ENCODE data around the gene SH2D5. TPM values are rescaled to one million over a fixed set of nuclear protein-coding genes. Genes with fewer than 3 reads are reported as not detected.

SH2D5 gene
- total RNA-seq, 1 experiment from 2014 or later = 7.1 TPM

DNA sequence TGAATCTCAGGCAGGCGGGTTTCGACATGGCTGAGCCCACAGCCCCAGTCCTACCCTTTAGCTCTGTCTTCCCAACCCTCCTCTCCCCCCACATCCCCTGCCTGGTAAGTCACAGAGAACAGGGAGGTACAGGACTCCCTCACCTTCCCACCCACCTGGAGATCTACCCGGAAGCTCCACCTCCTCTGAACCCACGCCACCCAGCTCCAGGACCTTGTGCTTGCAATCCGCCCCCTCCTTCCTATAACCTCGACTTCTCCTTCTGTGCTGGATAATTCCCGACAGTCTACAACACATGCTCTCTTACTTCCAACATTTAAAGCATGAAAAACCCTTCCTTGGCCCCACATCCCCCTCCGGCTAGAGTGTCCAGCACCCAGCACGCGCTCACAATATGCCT lies 37.0 kb downstream of the SH2D5 start:
- no peaks in the 10 kb centered on the region for H3K9me3 ChIP-seq (ENCODE audit: low read length)
- H3K9me2 ChIP-seq (replicated peaks; ENCODE audit: low read length) = no peaks in the 10 kb centered on the region
- no TSS peak for BruUV-seq (replicated peaks)
- H3K9ac ChIP-seq (ENCODE audit: low read length) = no peak overlapping the region
- no peaks in the 10 kb centered on the region for H3K36me3 ChIP-seq (ENCODE audit: low read depth, low read length)
- intact Hi-C loops (cut with micrococcal nuclease) = loop anchor here (5.0 to 10.0 kb wide), 3 partner anchors 92 to 289 kb away; partner anchors contain the start of gene HP1BP3
- POLR2A ChIA-PET (ENCODE audit: unreplicated experiment) = no interaction called here
- H3K4me3 ChIP-seq (ENCODE audit: low read length) = no peak overlapping the region
- ATAC-seq (no peak), DNase-seq (no peak)
- CTCF ChIA-PET = no interaction called here
- H4K20me1 ChIP-seq (ENCODE audit: low read length) = no peaks in the 10 kb centered on the region
- no peak overlapping the region for H3K4me2 ChIP-seq (ENCODE audit: low read length)
- H2AFZ ChIP-seq (ENCODE audit: low read length) = no peak overlapping the region
- no peaks in the 10 kb centered on the region for H3F3A ChIP-seq (ENCODE audit: low read length, unreplicated experiment)
- H3K4me1 ChIP-seq (ENCODE audit: insufficient read depth, low read length) = peaks cover 22% of the 10 kb centered on the region
- H3K27me3 ChIP-seq (ENCODE audit: low read length) = no peaks in the 10 kb centered on the region
- H3K79me2 ChIP-seq (ENCODE audit: low read length) = no peaks in the 10 kb centered on the region
- no peak overlapping the region for H3K27ac ChIP-seq (ENCODE audit: low read length)
- TF ChIP-seq CTCF (conservative IDR thresholded peaks at IDR 0.05; ENCODE audit: low read depth, low read length) = no peak
- TF ChIP-seq EZH2phosphoT487 (IDR thresholded peaks at IDR 0.05; ENCODE audit: borderline replicate concordance, low read length) = no peak
- TF ChIP-seq EZH2 (IDR thresholded peaks at IDR 0.05; ENCODE audit: low read length, unreplicated experiment) = no peak

- Histone ChIP-seq H2AFZ (ENCODE audit: low read length) (no peak overlapping the region), H3K4me1 (ENCODE audit: insufficient read depth, low read length) (peaks cover 18% of the 10 kb centered on the region), H3K27ac (ENCODE audit: low read length) (no peak overlapping the region), H3F3A (ENCODE audit: low read length, unreplicated experiment) (no peaks in the 10 kb centered on the region), H3K79me2 (ENCODE audit: low read length) (no peaks in the 10 kb centered on the region), H3K9ac (ENCODE audit: low read length) (no peak overlapping the region), H4K20me1 (ENCODE audit: low read length) (no peaks in the 10 kb centered on the region), H3K4me3 (ENCODE audit: low read length) (no peak overlapping the region), H3K9me3 (ENCODE audit: low read length) (no peaks in the 10 kb centered on the region), H3K9me2 (replicated peaks; ENCODE audit: low read length) (no peaks in the 10 kb centered on the region), H3K4me2 (ENCODE audit: low read length) (no peak overlapping the region), H3K27me3 (ENCODE audit: low read length) (no peaks in the 10 kb centered on the region), H3K36me3 (ENCODE audit: low read depth, low read length) (no peaks in the 10 kb centered on the region)
- POLR2A ChIA-PET (ENCODE audit: unreplicated experiment) = no interaction called here
- intact Hi-C loops (cut with micrococcal nuclease) = loop anchor here (10.0 kb wide), 1 partner anchor 291 kb away; no protein-coding TSS in a partner anchor
- BruUV-seq (replicated peaks) = no TSS peak
- ATAC-seq (no peak), DNase-seq (no peak)
- CTCF ChIA-PET = no interaction called here
- TF ChIP-seq EZH2phosphoT487 (IDR thresholded peaks at IDR 0.05; ENCODE audit: borderline replicate concordance, low read length) (no peak), EZH2 (IDR thresholded peaks at IDR 0.05; ENCODE audit: low read length, unreplicated experiment) (no peak), CTCF (conservative IDR thresholded peaks at IDR 0.05; ENCODE audit: low read depth, low read length) (no peak)
Observed at GRCh38 chr1:20693623-20694022, 38.9 kb downstream of the SH2D5 start.

DNA sequence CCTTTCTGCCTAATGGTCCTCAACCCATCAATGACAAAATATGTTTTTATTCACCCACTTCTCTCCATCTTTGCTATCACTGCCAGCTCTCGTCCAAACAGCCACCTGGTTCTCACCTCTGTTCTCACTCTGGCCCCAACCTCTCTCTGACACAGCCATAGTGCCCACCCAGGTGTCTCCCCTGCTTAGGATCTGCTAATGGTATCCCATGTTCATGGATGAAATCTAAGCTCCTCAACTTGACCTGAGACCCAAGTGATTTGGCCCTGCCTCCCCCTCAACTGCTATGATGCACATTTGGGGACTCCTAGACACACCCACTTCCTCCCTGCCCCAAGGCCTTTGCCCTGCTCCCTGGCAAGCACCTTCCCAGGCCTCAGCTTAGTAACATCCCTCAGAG lies 40.6 kb downstream of the SH2D5 start:
- no peak overlapping the region for H3K9ac ChIP-seq (ENCODE audit: low read length)
- intact Hi-C loops (cut with micrococcal nuclease) = loop anchor here (10.0 kb wide), 1 partner anchor 293 kb away; no protein-coding TSS in a partner anchor
- no peak for ATAC-seq
- POLR2A ChIA-PET (ENCODE audit: unreplicated experiment) = no interaction called here
- no peak overlapping the region for H3K27ac ChIP-seq (ENCODE audit: low read length)
- CTCF ChIA-PET = no interaction called here
- no peak overlapping the region for H3K4me2 ChIP-seq (ENCODE audit: low read length)
- peaks cover under 1% of the 10 kb centered on the region; the same call in 1 of the 2 replicates for H3K4me1 ChIP-seq (ENCODE audit: insufficient read depth, low read length)
- no peak overlapping the region for H2AFZ ChIP-seq (ENCODE audit: low read length)
- no peak overlapping the region for H3K4me3 ChIP-seq (ENCODE audit: low read length)
- no peaks in the 10 kb centered on the region for H3K27me3 ChIP-seq (ENCODE audit: low read length)
- H3K9me3 ChIP-seq (ENCODE audit: low read length) = no peaks in the 10 kb centered on the region
- BruUV-seq (replicated peaks) = no TSS peak
- no peak for TF ChIP-seq EZH2phosphoT487 (IDR thresholded peaks at IDR 0.05; ENCODE audit: borderline replicate concordance, low read length)
- no peak for TF ChIP-seq EZH2 (IDR thresholded peaks at IDR 0.05; ENCODE audit: low read length, unreplicated experiment)
- TF ChIP-seq CTCF (conservative IDR thresholded peaks at IDR 0.05; ENCODE audit: low read depth, low read length) = no peak
- H3K9me2 ChIP-seq (replicated peaks; ENCODE audit: low read length) = no peaks in the 10 kb centered on the region
- no peaks in the 10 kb centered on the region for H3K79me2 ChIP-seq (ENCODE audit: low read length)
- no peaks in the 10 kb centered on the region for H3F3A ChIP-seq (ENCODE audit: low read length, unreplicated experiment)
- H4K20me1 ChIP-seq (ENCODE audit: low read length) = no peaks in the 10 kb centered on the region
- no peak for DNase-seq
- H3K36me3 ChIP-seq (ENCODE audit: low read depth, low read length) = no peaks in the 10 kb centered on the region
